ENCODE data around the gene PINK1.

Gene PINK1

GRCh38 chr1:20698195-20698910 is 65.1 kb downstream of the PINK1 start:
- H3K4me3 ChIP-seq (ENCODE audit: low read depth, low read length), result no peak overlapping the region
- POLR2A ChIA-PET, result interaction anchor here (0.5 to 2.8 kb wide), 5 partner anchors 9 to 481 kb away, joined by 3 to 17 read pairs (median 3); partner anchors contain the start of gene HP1BP3
- TF ChIP-seq CTCF (IDR thresholded peaks at IDR 0.05; ENCODE audit: insufficient read depth, low read length, missing control alignments), result no peak
- peak; percentile 28 for DNase-seq (ENCODE audit: low read depth, low spot score)
- CTCF ChIA-PET, result interaction anchor here (0.6 to 9.2 kb wide), 22 partner anchors 8 to 670 kb away, joined by 3 to 185 read pairs (median 4); partner anchors contain the start of genes CDA and HP1BP3

DNA sequence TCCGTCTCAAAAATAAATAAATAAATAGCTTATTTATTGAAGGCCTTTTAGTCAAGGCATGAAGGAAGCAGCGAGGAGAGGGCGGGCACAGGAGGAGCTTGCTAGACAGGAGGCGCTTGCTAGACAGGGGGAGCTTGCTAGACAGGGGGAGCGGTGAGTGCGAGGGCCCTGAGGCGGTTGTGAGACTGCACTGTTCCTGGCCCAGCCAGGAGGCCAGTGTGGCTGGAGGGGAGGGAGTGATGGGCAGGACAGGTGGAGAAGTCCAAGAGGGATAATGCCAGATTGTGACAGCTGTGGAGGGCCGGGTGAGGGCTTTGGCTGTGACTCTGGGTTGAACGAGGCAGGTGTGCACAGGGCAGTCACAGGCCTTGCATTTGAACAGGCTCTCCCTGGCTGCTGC is 66.3 kb downstream of the PINK1 start:
- TF ChIP-seq CTCF (IDR thresholded peaks at IDR 0.05; ENCODE audit: insufficient read depth, low read length, missing control alignments), result no peak
- H3K4me3 ChIP-seq (ENCODE audit: low read depth, low read length), result no peak overlapping the region
- ChIA-PET POLR2A (no interaction called here), CTCF (interaction anchor here (1.0 to 9.2 kb wide), 5 partner anchors 11 to 497 kb away, joined by 4 to 185 read pairs (median 5); no protein-coding TSS in a partner anchor)
- DNase-seq (ENCODE audit: low read depth, low spot score), result no peak

DNA sequence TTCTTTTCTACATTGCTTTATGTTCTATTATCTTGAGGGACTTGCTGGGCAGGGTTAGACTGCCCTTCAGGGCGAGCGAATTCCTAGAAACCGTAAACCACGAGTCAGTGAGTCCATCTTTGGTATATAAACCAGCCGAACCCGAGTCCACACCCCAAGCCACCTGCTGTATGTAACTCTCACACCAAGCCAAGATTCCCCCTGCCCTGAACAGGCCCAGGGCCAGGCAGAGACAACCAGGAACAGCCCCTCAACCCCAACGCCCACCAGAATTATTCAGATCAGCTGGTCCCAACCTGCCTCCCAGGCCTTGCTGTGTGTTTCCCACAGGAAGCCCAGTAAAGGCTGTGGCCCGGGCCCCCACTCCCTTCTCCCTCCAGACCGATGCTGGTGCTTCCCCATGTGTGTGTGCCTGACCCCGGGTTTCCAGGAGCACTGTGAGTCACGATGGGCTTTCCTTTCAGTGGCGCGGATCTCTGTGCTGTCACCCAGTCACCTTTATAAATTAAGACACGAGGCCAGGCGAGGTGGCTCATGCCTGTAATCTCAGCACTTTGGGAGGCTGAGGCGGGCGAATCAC is 67.5 kb downstream of the PINK1 start:
- no peak for TF ChIP-seq CTCF (IDR thresholded peaks at IDR 0.05; ENCODE audit: insufficient read depth, low read length, missing control alignments)
- POLR2A ChIA-PET, result no interaction called here
- H3K4me3 ChIP-seq (ENCODE audit: low read depth, low read length), result no peak overlapping the region
- CTCF ChIA-PET, result interaction anchor here (1.2 to 3.0 kb wide), 2 partner anchors 16 to 33 kb away, joined by 3 to 9 read pairs; no protein-coding TSS in a partner anchor
- DNase-seq (ENCODE audit: low read depth, low spot score), result no peak
